MCF 10A (cell line): ENCODE results near the gene CDC42EP3. TPM values are rescaled to one million over a fixed set of nuclear protein-coding genes. Genes with fewer than 3 reads are reported as not detected.

Experiments used
- BruUV-seq: library from RNA; stranded (reverse); fragments of 400-500 nt; replicated peaks from 2 replicates; lab custom pipeline; 2021; lab: Mats Ljungman, UMichigan
- CTCF ChIA-PET: fragments of 300-600 bp; sonication (Branson Sonifier 250); formaldehyde crosslinking; extraction: SDS; loops from one replicate; lab custom pipeline; 2021; ENCODE audit warnings: antibody characterized with exemption, inconsistent platforms; lab: Yijun Ruan, JAX
- POLR2A ChIA-PET: fragments of 300-600, 350-650 bp; sonication (Branson Sonifier 250); formaldehyde crosslinking; extraction: SDS; loops from one replicate; lab custom pipeline; 2020; ENCODE audit warnings: antibody characterized with exemption, inconsistent platforms; lab: Yijun Ruan, JAX
- DNase-seq: peaks from one replicate; pipeline ENCODE4 v3.0.0-alpha.2; 2018; ENCODE audit not compliant: unreplicated experiment
- H3K27ac Mint-ChIP-seq: one replicate; pipeline ENCODE4 v1.8.0; 2022; ENCODE audit warnings: mild to moderate bottlenecking, low read depth, mixed read lengths; ENCODE audit not compliant: unreplicated experiment
- H3K27me3 Mint-ChIP-seq: one replicate; pipeline ENCODE4 v1.8.0; 2022; ENCODE audit warnings: mixed read lengths; ENCODE audit not compliant: insufficient read depth, unreplicated experiment
- H3K36me3 Mint-ChIP-seq: one replicate; pipeline ENCODE4 v1.8.0; 2022; ENCODE audit warnings: mild to moderate bottlenecking, moderate library complexity, mixed read lengths; ENCODE audit not compliant: insufficient read depth, unreplicated experiment
- H3K4me1 Mint-ChIP-seq: one replicate; pipeline ENCODE4 v1.8.0; 2022; ENCODE audit warnings: mixed read lengths; ENCODE audit not compliant: insufficient read depth, unreplicated experiment
- H3K4me3 Mint-ChIP-seq: one replicate; pipeline ENCODE4 v1.8.0; 2022; ENCODE audit warnings: mild to moderate bottlenecking, moderate library complexity, mixed read lengths; ENCODE audit not compliant: unreplicated experiment
- H3K9me3 Mint-ChIP-seq: one replicate; pipeline ENCODE4 v1.8.0; 2022; ENCODE audit warnings: mixed read lengths; ENCODE audit not compliant: unreplicated experiment
- intact Hi-C: fragments of 100-400 bp; cut with micrococcal nuclease; formaldehyde crosslinking; loops from 2 replicates; pipeline ENCODE4 v1.14.1; 2022
- total RNA-seq: library from RNA; stranded (reverse); gene quantifications from 2 replicates; pipeline ENCODE4 v1.2.3, GENCODE V29; 2022
- TF ChIP-seq, protein P1 (sequence below): fragments of 200-600 bp; IDR thresholded peaks from one replicate; pipeline ENCODE4 v1.8.0; 2022; ENCODE audit warnings: antibody characterized with exemption, mild to moderate bottlenecking; ENCODE audit not compliant: unreplicated experiment

CDC42EP3 gene
- total RNA-seq, 1 experiment from 2014 or later, result 61.3 TPM

DNA sequence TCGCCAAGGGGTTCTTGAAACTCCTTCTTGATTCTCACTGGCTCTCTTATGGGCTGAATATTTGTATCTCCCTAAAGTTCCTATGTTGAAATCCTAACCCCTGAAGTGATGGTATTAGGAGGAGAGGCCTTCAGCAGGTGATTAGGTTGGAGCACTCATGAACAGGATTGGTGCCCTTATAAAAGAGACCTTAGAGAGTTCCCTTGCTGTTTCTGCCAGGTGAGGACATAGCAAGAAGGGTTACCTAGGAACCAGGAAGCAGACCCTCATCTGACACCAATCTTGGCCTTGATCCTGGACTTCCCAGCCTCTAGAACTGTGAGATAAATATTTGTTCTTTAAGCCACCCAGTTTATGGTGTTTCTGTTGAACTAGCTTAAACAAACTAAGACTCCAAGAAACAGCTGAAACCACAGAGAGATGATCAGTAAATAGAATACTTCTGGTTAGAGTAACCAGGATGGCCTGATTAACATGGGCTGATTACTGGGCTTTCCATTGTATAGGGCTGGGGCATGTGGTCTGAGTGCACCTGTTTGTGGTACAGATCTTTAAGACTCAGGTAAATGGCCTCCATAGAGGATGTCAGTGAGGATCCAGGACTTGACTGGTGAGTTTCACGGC lies 7.7 kb upstream of the CDC42EP3 start:
- H3K4me3 Mint-ChIP-seq, result no peak overlapping the region

DNA sequence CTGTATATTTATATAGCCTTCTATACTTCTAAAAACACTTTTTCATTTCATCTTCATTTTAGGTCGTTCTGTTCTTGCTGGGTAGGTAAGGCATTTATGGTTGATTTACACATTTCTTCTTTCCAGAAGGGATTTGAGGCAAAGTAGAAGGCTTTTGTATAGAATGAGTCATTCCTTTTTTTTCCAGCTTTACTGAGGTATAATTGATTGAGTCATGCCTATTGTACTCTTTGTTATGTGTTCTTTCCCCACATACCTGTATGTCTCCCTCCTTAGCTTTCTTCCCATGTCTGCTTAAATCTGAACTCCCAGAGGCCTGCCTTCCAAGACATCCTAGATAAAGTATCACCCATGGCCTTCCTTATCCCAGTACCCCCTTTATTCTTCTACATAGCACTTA lies 4.8 kb upstream of the CDC42EP3 start:
- H3K27ac Mint-ChIP-seq, result peak overlapping the region; percentile 14
- CTCF ChIA-PET, result interaction anchor here (1.2 kb wide), 1 partner anchor 9 kb away, joined by 3 read pairs; no protein-coding TSS in a partner anchor

More for the DNA sequence above, 7.7 kb upstream of the CDC42EP3 start:
- intact Hi-C loops, result no loop called here
- BruUV-seq, result no TSS peak
- Mint-ChIP-seq H3K27me3 (no peaks in the 10 kb centered on the region), H3K36me3 (peaks cover 5% of the 10 kb centered on the region), H3K27ac (no peak overlapping the region), H3K9me3 (no peaks in the 10 kb centered on the region), H3K4me1 (peaks cover 25% of the 10 kb centered on the region)
- CTCF ChIA-PET, result no interaction called here
- no peak for DNase-seq
- TF ChIP-seq, protein P1, sequence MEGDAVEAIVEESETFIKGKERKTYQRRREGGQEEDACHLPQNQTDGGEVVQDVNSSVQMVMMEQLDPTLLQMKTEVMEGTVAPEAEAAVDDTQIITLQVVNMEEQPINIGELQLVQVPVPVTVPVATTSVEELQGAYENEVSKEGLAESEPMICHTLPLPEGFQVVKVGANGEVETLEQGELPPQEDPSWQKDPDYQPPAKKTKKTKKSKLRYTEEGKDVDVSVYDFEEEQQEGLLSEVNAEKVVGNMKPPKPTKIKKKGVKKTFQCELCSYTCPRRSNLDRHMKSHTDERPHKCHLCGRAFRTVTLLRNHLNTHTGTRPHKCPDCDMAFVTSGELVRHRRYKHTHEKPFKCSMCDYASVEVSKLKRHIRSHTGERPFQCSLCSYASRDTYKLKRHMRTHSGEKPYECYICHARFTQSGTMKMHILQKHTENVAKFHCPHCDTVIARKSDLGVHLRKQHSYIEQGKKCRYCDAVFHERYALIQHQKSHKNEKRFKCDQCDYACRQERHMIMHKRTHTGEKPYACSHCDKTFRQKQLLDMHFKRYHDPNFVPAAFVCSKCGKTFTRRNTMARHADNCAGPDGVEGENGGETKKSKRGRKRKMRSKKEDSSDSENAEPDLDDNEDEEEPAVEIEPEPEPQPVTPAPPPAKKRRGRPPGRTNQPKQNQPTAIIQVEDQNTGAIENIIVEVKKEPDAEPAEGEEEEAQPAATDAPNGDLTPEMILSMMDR, result no peak
- POLR2A ChIA-PET, result no interaction called here

DNA sequence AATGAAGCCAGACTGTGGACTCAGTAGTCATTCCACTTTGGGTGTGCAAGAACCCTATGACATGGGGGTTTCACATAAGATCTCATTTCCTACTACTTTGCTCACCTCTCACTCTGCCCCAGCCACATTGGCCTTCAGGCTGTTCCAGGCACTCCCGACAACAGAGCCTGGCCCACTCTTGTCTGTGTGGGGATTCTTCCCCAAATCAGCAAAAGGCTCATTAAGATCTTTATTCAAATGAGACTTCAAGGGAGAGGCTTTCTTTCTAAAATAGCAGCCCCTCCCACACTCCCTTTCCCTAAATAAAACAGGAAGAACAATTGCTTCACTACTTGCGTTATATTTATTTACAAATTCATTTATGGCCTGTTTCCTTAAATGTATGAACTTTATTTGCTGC lies 3.5 kb upstream of the CDC42EP3 start:
- intact Hi-C loops, result loop anchor here (5.0 kb wide), 1 partner anchor 88 kb away; no protein-coding TSS in a partner anchor
- ChIA-PET CTCF (interaction anchor here (0.7 kb wide), 1 partner anchor 217 kb away, joined by 3 read pairs; no protein-coding TSS in a partner anchor), POLR2A (interaction anchor here (1.3 kb wide), 1 partner anchor 20 kb away, joined by 5 read pairs; no protein-coding TSS in a partner anchor)
- BruUV-seq, result no TSS peak
- peaks cover 19% of the 10 kb centered on the region for H3K4me1 Mint-ChIP-seq
- peaks cover 10% of the 10 kb centered on the region for H3K36me3 Mint-ChIP-seq
- H3K27me3 Mint-ChIP-seq, result no peaks in the 10 kb centered on the region
- no peaks in the 10 kb centered on the region for H3K9me3 Mint-ChIP-seq
- DNase-seq, result no peak
- TF ChIP-seq, protein P1, result no peak
- H3K4me3 Mint-ChIP-seq, result no peak overlapping the region
- no peak overlapping the region for H3K27ac Mint-ChIP-seq

More for the DNA sequence above, 4.8 kb upstream of the CDC42EP3 start:
- intact Hi-C loops, result no loop called here
- H3K27me3 Mint-ChIP-seq, result no peaks in the 10 kb centered on the region
- no peaks in the 10 kb centered on the region for H3K9me3 Mint-ChIP-seq
- peaks cover 7% of the 10 kb centered on the region for H3K36me3 Mint-ChIP-seq
- H3K4me1 Mint-ChIP-seq, result peaks cover 15% of the 10 kb centered on the region
- TF ChIP-seq, protein P1, result no peak
- POLR2A ChIA-PET, result interaction anchor here (0.6 to 0.9 kb wide), 3 partner anchors 14 to 82 kb away, joined by 3 to 4 read pairs (median 3); no protein-coding TSS in a partner anchor
- DNase-seq, result peak; percentile 72
- BruUV-seq, result no TSS peak
- H3K4me3 Mint-ChIP-seq, result no peak overlapping the region

DNA sequence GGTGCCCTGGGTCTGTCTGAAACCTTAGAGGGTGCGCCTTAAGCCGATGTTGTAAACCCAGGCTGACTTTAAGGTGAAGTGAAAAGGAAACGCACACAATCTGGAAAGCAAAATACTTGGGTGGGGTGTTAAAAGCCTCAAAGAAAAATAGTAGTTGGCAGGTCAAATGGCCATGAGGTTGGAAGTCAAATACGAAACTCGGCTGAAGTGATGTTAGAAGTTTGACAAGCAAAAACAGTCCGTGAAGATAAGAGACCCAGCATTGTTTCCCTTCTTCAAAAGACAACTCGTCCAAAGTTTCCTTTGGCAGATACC lies 1.4 kb upstream of the CDC42EP3 start:
- peak overlapping the region; percentile 77 for H3K27ac Mint-ChIP-seq
- H3K4me3 Mint-ChIP-seq, result peak overlapping the region; percentile 92
- H3K36me3 Mint-ChIP-seq, result peaks cover 8% of the 10 kb centered on the region
- intact Hi-C loops, result loop anchor here (2.0 to 5.0 kb wide), 2 partner anchors 86 to 130 kb away; no protein-coding TSS in a partner anchor
- no peaks in the 10 kb centered on the region for H3K27me3 Mint-ChIP-seq
- POLR2A ChIA-PET, result interaction anchor here (0.7 to 6.0 kb wide), 14 partner anchors 11 to 258 kb away, joined by 3 to 90 read pairs (median 4); no protein-coding TSS in a partner anchor
- no peak for DNase-seq
- TF ChIP-seq, protein P1, result no peak
- CTCF ChIA-PET, result interaction anchor here (1.6 kb wide), 1 partner anchor 366 kb away, joined by 3 read pairs; no protein-coding TSS in a partner anchor
- no peaks in the 10 kb centered on the region for H3K9me3 Mint-ChIP-seq
- peaks cover 35% of the 10 kb centered on the region for H3K4me1 Mint-ChIP-seq
- BruUV-seq, result TSS peak; percentile 50
